Fibroblast of lung (primary cell): ENCODE data around the gene NYAP1. TPM values are rescaled to one million over a fixed set of nuclear protein-coding genes. Genes with fewer than 3 reads are reported as not detected.
A peak's percentile ranks its signal among the peaks of the same experiment; 100 is the strongest.

Source experiments
- DNase-seq, 2 donors: peaks; one replicate each; pipeline versions ENCODE4 v3.0.0 to v3.0.0-alpha.2; 2010; ENCODE audit warnings: low read depth in 2 of 2
- H2AFZ ChIP-seq: 2 replicates; pipeline ENCODE4 v1.5.1; 2012; ENCODE audit warnings: low read length, control low read depth, inconsistent platforms
- H3K27ac ChIP-seq: 2 replicates; pipeline ENCODE4 v1.5.1; 2011; ENCODE audit warnings: low read length, control low read depth; ENCODE audit not compliant: insufficient read depth
- H3K27me3 ChIP-seq: 2 replicates; pipeline ENCODE4 v1.5.1; 2011; ENCODE audit warnings: mild to moderate bottlenecking, low read length; ENCODE audit not compliant: control insufficient read depth, insufficient read depth
- H3K36me3 ChIP-seq: 2 replicates; pipeline ENCODE4 v1.5.1; 2011; ENCODE audit warnings: low read length; ENCODE audit not compliant: control insufficient read depth, insufficient read depth
- H3K4me1 ChIP-seq: 2 replicates; pipeline ENCODE4 v1.5.1; 2011; ENCODE audit warnings: low read length; ENCODE audit not compliant: control insufficient read depth, insufficient read depth; ENCODE audit errors: extremely low read depth
- H3K4me2 ChIP-seq: 2 replicates; pipeline ENCODE4 v1.5.1; 2011; ENCODE audit warnings: low read length, control low read depth; ENCODE audit not compliant: insufficient read depth; ENCODE audit errors: extremely low read depth
- H3K4me3 ChIP-seq, 4 experiments: fragments of 200-600 bp in 1 of 4; sonication (generic) in 1 of 4; replicated peaks in 1 of 4; 2 replicates each; pipeline ENCODE4 v1.5.1; 2011 to 2016; ENCODE audit warnings: low read length in 4 of 4, low read depth in 3 of 4, mild to moderate bottlenecking in 3 of 4, control low read depth in 2 of 4, inconsistent platforms in 1 of 4, mixed read lengths in 1 of 4; ENCODE audit not compliant: insufficient read depth in 1 of 4; ENCODE audit errors: control extremely low read depth in 1 of 4
- H3K79me2 ChIP-seq: 2 replicates; pipeline ENCODE4 v1.5.1; 2012; ENCODE audit warnings: mild to moderate bottlenecking, low read length, inconsistent platforms; ENCODE audit not compliant: control insufficient read depth, insufficient read depth
- H3K9ac ChIP-seq: 2 replicates; pipeline ENCODE4 v1.5.1; 2011; ENCODE audit warnings: mild to moderate bottlenecking, low read length, control low read depth; ENCODE audit not compliant: insufficient read depth
- H3K9me3 ChIP-seq: 2 replicates; pipeline ENCODE4 v1.5.1; 2012; ENCODE audit warnings: low read depth, low read length; ENCODE audit not compliant: control insufficient read depth, insufficient read depth
- H4K20me1 ChIP-seq: 2 replicates; pipeline ENCODE4 v1.5.1; 2011; ENCODE audit warnings: low read length; ENCODE audit not compliant: control insufficient read depth, insufficient read depth; ENCODE audit errors: extremely low read depth
- EZH2 ChIP-seq: IDR thresholded peaks from 2 replicates; pipeline ENCODE4 v1.5.1; 2012; ENCODE audit warnings: low read length, control low read depth, mild to moderate bottlenecking; ENCODE audit errors: missing control alignments
- polyA plus RNA-seq, 2 donors: library from polyadenylated mRNA; depleted of rRNA in 1 of 2; stranded (reverse) in 1 of 2; unstranded in 1 of 2; fragments of >200 nt; gene quantifications; 2 replicates each; pipeline ENCODE4 v1.2.1, GENCODE V29; 2011 to 2012; ENCODE audit warnings: missing spikeins in 1 of 2
- total RNA-seq: library from RNA; depleted of rRNA; stranded (reverse); fragments of >200 nt; gene quantifications from 2 replicates; pipeline ENCODE4 v1.2.1, GENCODE V29; 2014
- TF ChIP-seq, protein P1 (sequence below), 2 donors: IDR thresholded peaks in 1 of 2; conservative IDR thresholded peaks in 1 of 2; 1 replicate in 1 of 2; 2 replicates in 1 of 2; pipeline ENCODE4 v1.5.1; 2011 to 2012; ENCODE audit warnings: low read length in 2 of 2, control low read depth in 1 of 2, inconsistent platforms in 1 of 2, low read depth in 1 of 2, mild to moderate bottlenecking in 1 of 2

The NYAP1 gene
- total and polyA plus RNA-seq, 2 donors (not counting 1 experiment from before 2014, with no cell fraction given): 0.18 to 0.33 TPM

GRCh38 chr7:100464210-100464660 lies 19.5 kb upstream of the NYAP1 start, which contains the start of gene SPACDR:
Gene SPACDR (minus strand): TSS chr7:100464260. CDS start chr7:100464025, 235 bp downstream.
- TF ChIP-seq, protein P1, sequence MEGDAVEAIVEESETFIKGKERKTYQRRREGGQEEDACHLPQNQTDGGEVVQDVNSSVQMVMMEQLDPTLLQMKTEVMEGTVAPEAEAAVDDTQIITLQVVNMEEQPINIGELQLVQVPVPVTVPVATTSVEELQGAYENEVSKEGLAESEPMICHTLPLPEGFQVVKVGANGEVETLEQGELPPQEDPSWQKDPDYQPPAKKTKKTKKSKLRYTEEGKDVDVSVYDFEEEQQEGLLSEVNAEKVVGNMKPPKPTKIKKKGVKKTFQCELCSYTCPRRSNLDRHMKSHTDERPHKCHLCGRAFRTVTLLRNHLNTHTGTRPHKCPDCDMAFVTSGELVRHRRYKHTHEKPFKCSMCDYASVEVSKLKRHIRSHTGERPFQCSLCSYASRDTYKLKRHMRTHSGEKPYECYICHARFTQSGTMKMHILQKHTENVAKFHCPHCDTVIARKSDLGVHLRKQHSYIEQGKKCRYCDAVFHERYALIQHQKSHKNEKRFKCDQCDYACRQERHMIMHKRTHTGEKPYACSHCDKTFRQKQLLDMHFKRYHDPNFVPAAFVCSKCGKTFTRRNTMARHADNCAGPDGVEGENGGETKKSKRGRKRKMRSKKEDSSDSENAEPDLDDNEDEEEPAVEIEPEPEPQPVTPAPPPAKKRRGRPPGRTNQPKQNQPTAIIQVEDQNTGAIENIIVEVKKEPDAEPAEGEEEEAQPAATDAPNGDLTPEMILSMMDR (conservative IDR thresholded peaks at IDR 0.05 in 1 of 2, IDR thresholded peaks at IDR 0.05 in 1 of 2; ENCODE audit: low read depth in 1 of 2, low read length in 2 of 2): no peak
- TF ChIP-seq EZH2: no peak
- H3K9me3 ChIP-seq: no peaks in the 10 kb centered on the region
- H4K20me1 ChIP-seq: no peaks in the 10 kb centered on the region
- H3K27ac ChIP-seq: peak within 1 kb of the TSS; percentile 27
- H3K79me2 ChIP-seq: no peaks in the 10 kb centered on the region
- peaks cover 10% of the 10 kb centered on the region for H3K36me3 ChIP-seq
- no peak within 1 kb of the TSS for H3K9ac ChIP-seq
- H3K27me3 ChIP-seq: no peaks in the 10 kb centered on the region
- H2AFZ ChIP-seq: no peak within 1 kb of the TSS
- peaks cover 2% of the 10 kb centered on the region for H3K4me1 ChIP-seq
- peak in 1 of 2 donors; percentile 50 for DNase-seq
- H3K4me2 ChIP-seq: no peak within 1 kb of the TSS
- no peak within 1 kb of the TSS for H3K4me3 ChIP-seq

GRCh38 chr7:100464791-100465190 lies 18.9 kb upstream of the NYAP1 start:
- Histone ChIP-seq H3K4me1 (peaks cover 2% of the 10 kb centered on the region), H3K27me3 (no peaks in the 10 kb centered on the region), H3K79me2 (no peaks in the 10 kb centered on the region), H3K9ac (no peak overlapping the region), H3K27ac (no peak overlapping the region), H3K36me3 (peaks cover 10% of the 10 kb centered on the region), H2AFZ (no peak overlapping the region), H3K9me3 (no peaks in the 10 kb centered on the region), H3K4me3 (no peak overlapping the region), H3K4me2 (no peak overlapping the region), H4K20me1 (no peaks in the 10 kb centered on the region)
- DNase-seq: no peak
- TF ChIP-seq EZH2: no peak
- TF ChIP-seq, protein P1 (conservative IDR thresholded peaks at IDR 0.05 in 1 of 2, IDR thresholded peaks at IDR 0.05 in 1 of 2; ENCODE audit: low read depth in 1 of 2, low read length in 2 of 2): no peak

GRCh38 chr7:100465299-100465698 lies 18.4 kb upstream of the NYAP1 start:
- H3K27me3 ChIP-seq: no peaks in the 10 kb centered on the region
- H3K4me2 ChIP-seq: no peak overlapping the region
- no peaks in the 10 kb centered on the region for H4K20me1 ChIP-seq
- no peak overlapping the region for H3K27ac ChIP-seq
- peaks cover 2% of the 10 kb centered on the region for H3K4me1 ChIP-seq
- H3K36me3 ChIP-seq: peaks cover 10% of the 10 kb centered on the region
- no peak overlapping the region for H3K4me3 ChIP-seq
- TF ChIP-seq, protein P1 (conservative IDR thresholded peaks at IDR 0.05 in 1 of 2, IDR thresholded peaks at IDR 0.05 in 1 of 2; ENCODE audit: low read depth in 1 of 2, low read length in 2 of 2): no peak
- TF ChIP-seq EZH2: no peak
- H3K9me3 ChIP-seq: no peaks in the 10 kb centered on the region
- no peak overlapping the region for H2AFZ ChIP-seq
- H3K9ac ChIP-seq: no peak overlapping the region
- peak in 1 of 2 donors; percentile 47 for DNase-seq
- H3K79me2 ChIP-seq: no peaks in the 10 kb centered on the region
